Epithelial cell of proximal tubule (primary cell): ENCODE results near the gene PQBP1. TPM values are rescaled to one million over a fixed set of nuclear protein-coding genes. Genes with fewer than 3 reads are reported as not detected.
A peak's percentile ranks its signal among the peaks of the same experiment; 100 is the strongest.

Source experiments
- DNase-seq: peaks from one replicate; pipeline ENCODE4 v3.0.0-alpha.2; 2011; ENCODE audit warnings: low read depth
- H3K4me3 ChIP-seq: 2 replicates; pipeline ENCODE4 v1.5.1; 2011; ENCODE audit warnings: low read depth, mild to moderate bottlenecking, low read length
- CTCF ChIP-seq: conservative IDR thresholded peaks from 2 replicates; pipeline ENCODE4 v1.5.1; 2012; ENCODE audit warnings: low read depth, mild to moderate bottlenecking, low read length
- total RNA-seq: library from RNA; depleted of rRNA; stranded (reverse); fragments of >200 nt; gene quantifications from 2 replicates; pipeline ENCODE4 v1.2.3, GENCODE V29; 2015

PQBP1 gene
- total RNA-seq, 1 donor from 2014 or later: 84.6 TPM

GRCh38 chrX:48937054-48937907 is 39.6 kb downstream of the PQBP1 start:
- peak; percentile 16 for TF ChIP-seq CTCF
- no peak for DNase-seq

DNA sequence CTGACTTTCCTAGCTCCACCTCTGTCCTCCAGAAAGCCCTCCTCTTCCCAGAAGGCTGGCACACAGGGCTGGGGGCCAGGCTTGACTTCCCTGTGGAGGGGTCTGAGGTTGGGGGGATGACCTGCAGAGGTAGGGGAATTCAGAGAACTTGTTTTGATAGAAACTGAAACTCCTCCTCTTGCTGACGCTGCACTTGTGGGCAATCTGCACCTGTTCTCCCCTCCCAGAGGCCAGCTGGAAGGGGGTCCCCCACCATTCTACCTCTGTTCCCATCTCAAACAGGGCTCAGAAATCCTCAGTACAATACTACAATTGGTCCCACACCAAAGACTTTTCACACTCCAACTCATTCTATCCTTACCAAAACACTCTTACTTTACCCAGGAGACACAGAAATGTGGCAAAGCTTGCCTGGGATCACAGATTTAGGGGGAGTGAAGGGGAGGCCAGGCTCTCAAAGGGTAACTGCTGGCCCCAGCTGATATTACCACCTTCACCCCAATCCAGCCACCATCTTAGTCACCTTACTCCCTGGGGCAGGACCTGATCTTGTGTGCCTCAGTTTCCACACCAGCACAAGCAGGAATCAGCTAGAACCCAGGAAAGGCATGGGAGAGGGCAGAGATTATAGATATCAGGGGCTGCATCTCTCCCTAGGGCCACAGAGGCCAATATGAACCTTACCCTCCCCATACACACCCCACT is 41.1 kb downstream of the PQBP1 start:
- no peak for DNase-seq
- no peak overlapping the region for H3K4me3 ChIP-seq
- TF ChIP-seq CTCF: no peak

More at GRCh38 chrX:48937054-48937907, 39.6 kb downstream of the PQBP1 start:
- H3K4me3 ChIP-seq: no peak overlapping the region

GRCh38 chrX:48939524-48940228 is 41.9 kb downstream of the PQBP1 start:
- DNase-seq: no peak
- no peak for TF ChIP-seq CTCF
- H3K4me3 ChIP-seq: no peak overlapping the region

DNA sequence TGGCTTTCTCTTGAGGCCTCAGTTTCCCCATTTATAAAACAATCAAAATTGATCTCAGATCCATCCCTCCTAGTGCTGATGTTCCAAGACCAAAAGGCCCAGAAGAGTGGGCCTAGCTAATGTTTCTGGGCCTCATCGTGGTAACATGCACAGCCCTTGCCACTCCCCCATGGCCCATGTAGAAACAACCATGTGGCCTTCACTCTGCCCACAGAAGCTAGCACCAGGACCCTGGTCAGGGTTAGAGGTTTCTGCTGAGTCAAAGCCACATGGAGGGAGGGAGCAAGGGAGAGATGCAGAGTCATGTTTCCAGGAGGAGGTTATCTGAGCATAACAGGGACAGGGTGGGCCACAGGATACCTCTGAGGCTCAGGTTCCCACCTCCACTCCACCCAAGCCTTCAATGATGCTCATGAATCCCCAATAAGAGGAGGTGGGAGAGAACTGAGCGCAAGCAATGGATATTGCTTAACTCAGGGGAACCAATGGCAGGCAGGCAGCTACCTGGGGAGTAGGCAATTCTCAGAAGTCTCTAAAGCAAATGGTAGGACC is 42.8 kb downstream of the PQBP1 start:
- no peak for TF ChIP-seq CTCF
- no peak for DNase-seq
- no peak overlapping the region for H3K4me3 ChIP-seq

DNA sequence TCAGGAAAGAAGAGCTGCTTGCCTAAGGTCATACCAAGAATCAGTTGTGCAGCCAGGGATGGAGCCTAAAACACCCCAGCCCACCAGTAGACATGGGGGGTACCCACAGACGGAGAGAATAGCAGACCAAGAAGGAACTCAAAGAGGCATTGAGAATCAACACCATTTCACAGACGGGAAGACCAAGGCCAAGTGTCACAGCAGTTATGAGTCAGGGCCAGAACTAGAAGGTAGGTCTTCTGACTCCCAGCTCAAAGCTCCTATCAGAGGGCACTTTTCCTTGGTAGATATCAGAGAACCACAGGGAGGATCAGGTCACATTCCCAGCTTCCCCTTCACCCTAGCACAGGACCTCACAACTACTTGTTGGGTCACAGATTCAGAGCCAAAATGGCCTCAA is 45.2 kb downstream of the PQBP1 start:
- no peak overlapping the region for H3K4me3 ChIP-seq
- DNase-seq: no peak
- TF ChIP-seq CTCF: no peak

- peak; percentile 74 for TF ChIP-seq CTCF
- DNase-seq: no peak
- no peak overlapping the region for H3K4me3 ChIP-seq
Observed at GRCh38 chrX:48945517-48946348, 48.0 kb downstream of the PQBP1 start.
